Measurements from ENCODE around the gene CUEDC2.

DNA sequence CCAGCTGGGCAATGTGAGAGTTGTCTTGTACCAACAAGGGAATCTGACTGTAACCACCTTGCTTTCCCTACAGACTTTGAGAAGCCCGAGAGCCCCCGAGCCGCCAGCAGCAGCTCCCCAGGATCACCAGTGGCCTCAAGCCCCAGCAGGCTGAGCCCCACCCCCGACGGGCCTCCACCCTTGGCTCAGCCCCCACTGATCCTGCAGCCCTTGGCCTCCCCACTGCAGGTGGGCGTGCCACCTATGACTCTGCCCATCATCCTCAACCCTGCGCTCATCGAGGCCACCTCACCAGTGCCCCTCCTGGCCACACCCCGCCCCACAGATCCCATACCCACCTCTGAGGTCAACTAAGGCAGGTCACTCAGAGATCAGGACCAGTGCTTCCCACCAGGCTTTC lies 50.4 kb downstream of the CUEDC2 start:
- no peak for TF ChIP-seq FOXJ3 (CRISPR knock-in tag; IDR thresholded peaks at IDR 0.05; ENCODE audit: borderline replicate concordance)
- TF ChIP-seq USF1 (CRISPR knock-in tag; IDR thresholded peaks at IDR 0.05) = no peak
- no peak for TF ChIP-seq TP53 (CRISPR knock-in tag; IDR thresholded peaks at IDR 0.05)
- TF ChIP-seq NFYB (CRISPR knock-in tag; conservative IDR thresholded peaks at IDR 0.05; ENCODE audit: low read depth) = no peak
- TF ChIP-seq GABPB1 (CRISPR knock-in tag; IDR thresholded peaks at IDR 0.05) = no peak
- no peak for TF ChIP-seq JUN (CRISPR knock-in tag; IDR thresholded peaks at IDR 0.05)

Measured in WTC11 (cell line).